DMS 273 treated with DMSO at 0.1 percent for 48 hours (cell line): Measurements from ENCODE around the gene TRHDE.
"Not testable (repeated sequence)": the region's sequence is repeated elsewhere in the genome, so short reads cannot be mapped to it uniquely, and the experiment has no call there.

Experiments used
- DNase-seq: peaks from one replicate; lab custom pipeline; 2025; lab: John Stamatoyannopoulos, UW

Gene TRHDE

DNA sequence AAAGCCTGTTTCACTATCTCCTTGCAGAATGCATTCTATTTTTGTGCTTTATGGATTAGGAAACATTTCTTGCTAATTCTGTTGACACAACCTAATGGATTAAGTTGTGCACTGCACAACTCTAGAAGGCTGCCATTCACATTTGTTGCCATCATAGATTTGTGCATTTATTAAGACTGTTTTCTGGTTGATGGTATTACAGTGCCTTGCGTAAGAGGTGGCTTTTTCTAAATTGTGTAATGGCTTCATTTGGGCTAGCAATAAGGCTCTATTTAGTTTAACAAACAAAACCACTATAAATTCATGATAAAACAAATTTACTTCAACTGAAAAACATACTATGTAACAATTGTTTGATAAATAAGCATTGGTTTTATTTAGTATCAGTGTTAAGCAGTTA, 175.9 kb downstream of the TRHDE start:
- DNase-seq, result no peak

DNA sequence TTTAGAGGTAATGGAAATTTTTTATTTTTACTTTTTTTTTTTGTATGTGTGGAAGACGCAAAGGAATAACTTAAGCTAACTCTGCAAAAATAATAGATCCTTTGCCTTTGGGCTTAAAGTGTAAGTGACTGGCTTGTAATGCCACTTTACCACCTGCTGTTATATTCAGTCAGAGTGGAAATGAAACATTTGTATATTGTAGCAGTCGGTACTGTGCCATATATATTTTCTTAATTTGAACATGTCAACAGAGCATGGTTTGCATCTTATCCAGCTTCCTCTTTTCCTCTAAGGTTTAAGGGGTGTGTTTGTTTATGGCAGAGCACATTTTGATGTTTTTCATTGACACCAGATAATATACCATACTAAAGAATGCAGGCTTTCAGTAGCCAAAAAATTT, 176.6 kb downstream of the TRHDE start:
- no peak for DNase-seq

DNA sequence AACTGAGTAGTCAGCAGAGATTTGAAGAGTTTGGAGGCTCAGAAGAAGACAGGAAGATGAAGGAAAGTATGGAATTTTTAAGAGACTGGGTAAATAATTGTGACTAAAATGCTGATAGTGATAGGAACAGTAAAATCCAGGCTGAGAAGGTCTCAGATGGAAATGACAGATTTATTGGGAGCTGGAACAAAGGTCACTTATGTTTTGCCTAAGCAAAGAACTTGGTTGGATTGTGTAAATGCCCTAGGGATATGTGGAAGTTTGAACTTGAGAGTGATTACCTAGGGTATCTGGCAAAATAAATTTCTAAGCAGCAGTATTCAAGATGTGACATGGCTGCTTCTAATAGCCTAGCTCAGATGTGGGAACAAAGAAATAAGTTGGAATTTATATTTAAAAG, 180.9 kb downstream of the TRHDE start:
- DNase-seq, result no peak

DNA sequence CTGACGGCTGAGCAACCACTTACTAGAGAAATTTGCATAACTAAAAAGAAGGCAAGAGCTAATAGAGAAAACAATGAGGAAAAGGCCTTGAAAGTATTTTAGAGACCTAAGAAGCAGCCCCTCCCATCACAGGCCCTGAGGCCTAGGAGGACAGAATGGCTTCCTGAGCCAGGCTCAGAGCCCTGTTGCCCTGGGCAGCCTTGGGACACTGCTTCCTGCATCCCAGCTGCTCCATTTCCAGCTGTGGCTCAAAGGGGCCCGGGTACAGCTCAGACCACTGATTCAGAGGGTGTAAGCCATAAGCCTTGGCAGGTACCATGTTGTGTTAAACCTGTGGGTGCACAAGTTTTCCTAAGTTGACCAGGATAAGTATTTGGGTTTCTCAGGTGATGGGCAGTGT, 181.4 kb downstream of the TRHDE start:
- DNase-seq, result no peak

DNA sequence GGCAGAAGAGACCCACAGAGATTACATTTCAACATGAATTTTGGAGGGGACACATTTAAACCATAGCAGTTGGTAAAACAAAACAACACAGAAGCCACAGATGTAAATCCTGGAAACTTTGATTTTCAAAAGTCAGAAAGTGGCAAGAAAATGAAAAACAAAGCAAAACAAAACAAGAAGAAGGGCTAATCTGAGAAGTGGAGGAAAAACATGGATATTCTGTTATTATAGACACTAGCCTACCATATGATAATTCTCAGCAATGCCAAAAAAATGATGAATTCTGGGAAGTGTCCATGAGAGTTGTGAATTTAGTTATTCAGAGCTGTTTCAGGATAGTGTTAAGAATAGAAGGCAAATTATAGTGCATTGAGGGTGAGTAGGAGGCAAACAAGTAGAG, 192.3 kb downstream of the TRHDE start:
- no peak for DNase-seq

DNA sequence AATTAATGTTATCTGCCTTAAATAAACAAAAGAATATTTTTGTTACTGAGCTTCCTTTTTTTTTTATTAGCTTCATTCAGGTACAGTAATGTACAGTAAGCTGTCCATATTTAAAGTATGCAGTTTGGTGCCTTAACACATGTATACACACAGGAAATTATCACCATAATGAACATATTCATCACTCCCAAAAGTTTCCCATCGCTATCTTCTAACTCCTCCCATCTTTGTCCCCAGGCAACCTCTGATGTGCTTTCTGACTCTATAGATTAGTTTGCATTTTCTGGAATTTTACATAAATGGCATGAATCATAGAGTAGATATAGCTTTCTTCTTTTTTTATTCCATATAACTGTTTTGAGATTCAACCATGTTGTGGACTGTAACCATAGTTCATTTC, 193.0 kb downstream of the TRHDE start:
- no peak for DNase-seq

DNA sequence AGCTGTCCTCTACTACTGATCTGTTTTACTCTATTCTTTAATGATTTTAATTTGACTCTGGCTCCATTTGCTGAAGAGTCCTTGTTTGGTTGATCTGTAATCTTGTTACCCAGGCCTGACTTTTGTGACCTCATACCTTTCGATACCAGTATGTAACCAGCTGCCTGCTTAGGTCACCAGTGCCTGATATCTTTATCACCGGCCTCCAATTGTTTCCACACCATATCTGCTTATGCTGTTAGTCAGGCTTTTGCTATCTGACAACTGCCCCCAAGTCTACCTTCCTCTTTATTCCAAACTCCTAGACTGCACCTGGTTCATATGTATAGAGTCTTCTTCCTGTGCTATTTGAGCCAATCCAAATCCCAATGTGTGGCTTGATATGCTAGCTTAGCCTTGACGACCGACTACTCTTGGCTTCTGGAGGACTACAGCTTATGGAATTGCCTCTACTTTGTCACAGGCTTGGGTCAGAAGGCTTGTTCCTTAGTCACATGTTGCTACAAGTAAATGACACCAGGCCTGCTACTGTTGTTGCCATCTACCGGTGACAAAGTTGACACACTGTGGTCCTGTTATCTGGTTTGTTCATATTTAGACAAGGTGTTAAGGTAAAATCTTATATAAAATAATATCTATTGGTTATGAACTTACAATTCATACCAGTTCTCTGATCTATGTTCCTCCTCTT, 193.9 kb downstream of the TRHDE start:
- no peak for DNase-seq

DNA sequence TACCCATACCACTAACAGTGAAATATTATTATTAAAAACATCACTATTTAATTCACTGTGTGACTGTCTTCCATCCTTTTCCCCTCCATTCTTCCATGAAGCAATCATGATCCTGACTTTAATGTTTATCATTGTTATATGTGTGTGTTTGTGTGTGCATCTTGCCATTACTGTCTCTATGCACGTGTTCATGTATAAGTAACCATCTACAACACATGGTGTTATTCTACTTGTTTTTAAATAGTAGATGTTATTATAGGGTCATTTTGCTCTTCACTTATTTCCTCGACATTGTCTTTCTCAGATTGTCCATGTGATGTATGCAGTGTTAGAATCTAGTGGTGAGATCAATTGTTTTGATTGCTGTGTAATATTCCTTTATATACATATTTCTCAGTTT, 195.8 kb downstream of the TRHDE start:
- DNase-seq, result no peak

DNA sequence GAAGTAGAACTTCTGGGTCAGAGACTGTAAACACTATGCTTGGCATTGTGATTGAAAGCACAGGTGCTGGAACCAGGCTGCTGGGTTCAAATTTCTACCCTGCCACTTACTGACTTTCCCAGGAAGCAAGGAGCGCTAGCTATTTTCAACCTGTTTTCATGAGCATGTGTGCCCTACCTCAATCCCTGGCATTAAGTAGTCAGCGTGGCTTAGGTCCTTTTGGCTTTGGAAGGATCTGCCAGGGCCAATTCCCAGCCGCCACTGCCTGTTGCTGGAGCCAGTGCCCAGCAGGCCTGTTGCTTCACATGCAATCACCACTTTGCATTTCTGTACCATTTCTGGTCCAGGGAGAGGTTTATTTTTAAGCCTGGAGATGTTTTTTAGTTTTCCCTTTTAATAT, 196.3 kb downstream of the TRHDE start:
- DNase-seq, result no peak

DNA sequence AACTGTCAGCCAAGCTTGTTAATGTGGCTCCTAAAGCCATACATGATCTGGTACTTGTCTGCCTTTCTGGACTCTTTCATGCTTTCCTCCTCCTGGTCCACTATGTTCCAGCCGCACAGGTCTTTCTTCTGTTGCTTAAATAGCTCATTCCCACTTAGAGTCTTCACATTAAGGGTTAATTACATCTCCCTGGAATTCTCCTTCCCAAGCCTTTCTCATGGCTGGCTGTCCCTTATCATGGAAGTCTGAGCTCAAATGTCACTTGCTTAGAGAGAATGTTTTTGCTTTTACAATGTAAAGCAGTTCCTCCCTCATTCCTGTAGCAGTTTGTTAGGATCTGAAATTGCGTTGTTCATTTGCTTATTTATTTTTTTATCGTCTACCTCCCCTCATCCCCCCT, 199.6 kb downstream of the TRHDE start:
- no peak for DNase-seq

DNA sequence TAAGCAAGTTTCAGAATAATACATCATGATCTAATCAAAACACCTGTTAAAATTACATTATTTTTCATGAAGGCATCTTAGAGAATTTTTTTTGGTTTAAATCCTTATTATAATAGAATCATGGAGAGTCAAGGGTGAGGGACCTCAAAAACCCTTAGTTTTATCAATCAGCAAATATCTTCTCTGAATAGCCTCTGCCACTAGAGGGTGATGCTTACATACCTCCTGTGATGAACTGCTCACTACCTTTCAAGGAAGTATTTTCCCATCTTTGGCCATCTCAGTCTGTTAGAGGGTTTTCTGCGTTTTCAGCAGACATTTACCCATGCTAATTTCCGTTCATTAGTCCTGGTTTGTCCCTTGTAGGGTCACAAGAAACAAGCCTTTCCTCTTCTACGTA, 200.2 kb downstream of the TRHDE start:
- DNase-seq, result no peak

DNA sequence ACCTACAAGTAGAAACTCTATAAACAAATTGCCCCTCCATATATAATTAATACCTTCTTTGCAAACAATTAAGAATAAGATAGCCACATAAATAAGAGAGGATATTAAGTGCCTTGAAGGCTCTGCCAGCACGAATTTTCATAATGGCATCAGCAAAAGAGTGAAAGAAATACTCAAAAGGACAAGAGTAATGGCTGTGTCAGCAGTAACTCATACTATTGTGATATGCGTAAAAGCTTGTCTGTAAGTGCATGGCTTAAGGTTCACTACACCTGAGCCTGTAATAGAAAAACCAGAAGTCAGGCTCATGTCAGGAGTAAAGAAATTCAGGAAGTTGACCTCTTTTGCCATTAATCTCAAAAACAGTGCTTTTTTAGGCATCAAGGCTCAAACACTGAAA, 204.1 kb downstream of the TRHDE start:
- DNase-seq, result no peak

DNA sequence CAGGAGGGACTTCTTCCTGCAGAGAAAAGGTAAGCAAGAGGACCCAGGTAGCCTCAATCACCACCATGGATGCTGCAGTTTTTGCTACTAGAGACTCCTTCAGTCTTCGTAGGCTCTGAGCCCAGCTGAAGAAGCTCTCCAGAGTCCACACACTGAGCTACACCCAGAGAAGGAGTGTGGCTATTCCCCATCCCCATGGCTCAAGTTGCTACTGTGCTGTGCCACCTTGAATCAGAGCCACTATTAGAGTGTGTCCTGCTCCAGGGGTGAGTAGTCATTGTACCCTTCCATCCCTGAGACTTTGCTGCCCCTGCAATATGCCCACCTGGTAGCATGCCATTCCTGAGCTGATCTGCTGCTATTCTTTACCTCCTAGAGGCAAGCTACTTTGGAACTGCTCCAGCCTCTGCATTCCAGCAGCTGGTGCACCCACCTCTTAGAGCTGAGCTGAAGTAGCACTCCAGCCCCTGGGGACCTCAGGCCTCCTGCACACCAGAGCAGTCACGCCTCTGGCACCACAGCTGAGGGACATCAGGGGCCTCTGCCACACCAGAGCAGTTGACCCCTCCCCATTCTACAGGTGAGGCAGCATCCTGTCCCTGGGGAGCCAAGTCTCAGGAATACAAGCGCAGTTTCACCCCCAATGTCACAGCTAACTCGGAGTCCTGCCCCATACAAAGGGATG, 213.0 kb downstream of the TRHDE start:
- no peak for DNase-seq

DNA sequence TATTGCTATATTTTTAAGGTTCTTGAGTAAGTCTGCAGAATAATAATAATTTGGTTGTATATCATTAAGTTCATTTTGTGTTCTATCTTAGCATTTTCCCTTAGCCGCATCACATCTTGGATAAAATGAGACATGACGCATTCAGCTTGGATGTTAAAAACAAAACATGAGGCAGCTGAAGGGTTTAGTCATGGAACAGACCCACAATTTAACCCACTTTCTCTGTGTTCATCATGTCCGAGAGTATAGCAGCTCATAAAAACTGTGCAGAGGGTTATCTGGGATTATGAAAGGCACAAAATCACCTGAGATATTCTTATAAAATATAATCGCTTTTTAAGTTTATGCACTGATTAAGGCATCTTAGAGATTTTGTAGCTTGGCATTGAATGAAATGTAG, 219.3 kb downstream of the TRHDE start:
- no peak for DNase-seq

DNA sequence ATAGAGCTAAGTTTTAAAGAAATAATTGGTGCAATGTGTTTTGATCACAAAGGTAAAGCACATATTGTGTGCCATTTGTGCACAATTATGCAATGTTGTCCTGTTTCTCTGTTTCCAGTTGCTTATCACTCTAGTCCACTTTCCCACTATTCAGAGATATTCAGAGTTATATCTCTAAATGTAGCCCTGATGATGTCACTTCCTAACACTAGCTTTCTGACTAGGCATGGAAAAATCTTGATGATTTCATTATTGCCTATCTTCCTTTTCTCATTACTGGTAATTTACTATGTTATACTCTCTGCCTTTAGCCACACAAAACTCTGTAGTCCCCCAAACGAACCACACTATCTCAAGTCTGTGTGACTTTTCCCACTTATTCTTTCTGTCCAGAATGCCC, 221.2 kb downstream of the TRHDE start:
- no peak for DNase-seq

DNA sequence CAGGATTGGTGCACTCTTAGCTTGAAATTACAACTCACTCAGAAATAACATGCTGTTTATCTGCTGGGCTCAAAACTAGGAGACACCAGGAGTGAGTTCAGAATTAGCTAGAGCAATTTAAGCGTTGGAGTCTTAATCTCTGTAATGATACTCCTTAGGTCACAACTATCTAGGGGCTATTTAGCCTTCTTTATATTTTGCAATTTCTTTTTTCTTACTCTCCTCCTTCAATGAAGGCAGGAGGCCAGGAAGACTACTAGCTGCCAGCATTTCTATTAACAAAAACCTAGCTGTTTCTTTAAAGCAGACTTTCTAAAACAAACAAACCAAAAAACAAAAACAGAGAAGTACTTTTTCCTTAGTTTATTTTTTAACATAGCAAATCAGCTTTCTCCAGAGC, 226.2 kb downstream of the TRHDE start:
- no peak for DNase-seq

DNA sequence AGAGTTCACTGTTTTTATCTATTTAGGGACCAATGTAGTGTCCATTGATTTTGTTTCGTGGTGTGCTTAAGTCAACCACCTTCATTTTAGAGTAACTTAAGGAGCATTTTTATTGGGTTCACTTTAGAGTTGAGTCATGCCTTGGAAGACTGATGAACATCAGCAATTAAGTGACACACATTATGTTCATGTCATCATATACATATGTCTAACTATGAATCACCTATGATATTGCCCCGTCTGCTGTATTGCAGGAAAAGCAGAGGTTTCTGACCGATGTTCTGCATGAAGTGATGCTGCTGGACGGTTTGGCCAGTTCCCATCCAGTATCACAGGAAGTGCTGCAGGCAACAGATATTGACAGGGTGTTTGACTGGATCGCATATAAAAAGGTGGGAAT, 227.1 kb downstream of the TRHDE start:
- no peak for DNase-seq

DNA sequence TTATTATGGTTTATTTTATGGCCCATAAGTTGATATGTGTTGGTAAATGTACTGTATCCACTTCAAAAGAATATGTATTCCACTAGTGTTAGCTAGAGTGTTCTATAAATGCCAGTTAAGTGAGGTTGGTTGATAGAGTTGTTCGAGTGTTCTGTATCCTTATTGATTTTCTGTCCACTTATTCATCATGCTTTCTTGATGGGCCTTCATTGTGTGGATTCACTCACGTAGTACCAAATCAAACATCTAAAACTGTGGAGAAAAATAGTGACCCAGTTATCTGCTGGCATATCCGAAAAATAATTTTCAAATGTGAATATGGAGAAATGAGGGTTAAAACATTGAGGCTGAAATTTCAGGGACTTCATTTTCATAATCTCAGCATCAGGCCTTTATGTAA, 230.4 kb downstream of the TRHDE start:
- no peak for DNase-seq

DNA sequence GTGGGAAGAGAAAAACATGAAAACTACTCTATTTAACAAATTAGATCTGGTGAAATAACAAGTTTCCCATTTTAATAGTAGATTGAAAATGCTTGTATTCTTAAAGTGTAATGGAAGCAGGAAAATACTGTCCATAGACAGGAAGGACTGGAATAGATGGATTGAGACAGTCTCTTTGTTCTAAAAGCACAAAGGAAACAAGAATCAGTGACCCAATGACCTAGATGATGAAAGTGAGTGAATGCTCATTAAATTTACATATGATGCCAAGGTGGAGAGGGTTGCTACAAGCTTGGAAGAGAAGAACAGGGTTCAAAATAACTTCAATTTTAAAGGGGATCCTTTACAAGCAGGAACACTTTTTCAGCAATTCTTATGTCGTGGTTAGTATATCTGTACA, 233.1 kb downstream of the TRHDE start:
- DNase-seq, result no peak

DNA sequence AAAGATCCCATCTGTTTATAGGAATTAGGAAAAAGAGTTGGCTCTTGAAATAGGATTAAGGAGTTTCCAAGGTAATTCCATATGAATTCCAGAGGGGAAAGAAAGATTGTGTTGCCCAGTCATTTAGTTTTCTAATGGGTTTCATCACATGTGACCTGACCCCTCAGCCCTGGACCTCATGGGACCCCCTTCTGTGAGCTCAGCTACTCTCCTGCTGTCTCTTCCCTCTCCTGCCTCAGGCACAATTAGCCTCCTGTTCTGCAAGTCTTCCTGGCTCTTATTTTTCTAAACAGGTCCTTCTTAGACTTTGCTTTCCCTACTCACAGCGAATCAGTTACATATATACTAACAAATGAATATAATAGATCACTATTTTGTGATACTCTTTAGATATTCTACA, 237.7 kb downstream of the TRHDE start:
- no peak for DNase-seq

DNA sequence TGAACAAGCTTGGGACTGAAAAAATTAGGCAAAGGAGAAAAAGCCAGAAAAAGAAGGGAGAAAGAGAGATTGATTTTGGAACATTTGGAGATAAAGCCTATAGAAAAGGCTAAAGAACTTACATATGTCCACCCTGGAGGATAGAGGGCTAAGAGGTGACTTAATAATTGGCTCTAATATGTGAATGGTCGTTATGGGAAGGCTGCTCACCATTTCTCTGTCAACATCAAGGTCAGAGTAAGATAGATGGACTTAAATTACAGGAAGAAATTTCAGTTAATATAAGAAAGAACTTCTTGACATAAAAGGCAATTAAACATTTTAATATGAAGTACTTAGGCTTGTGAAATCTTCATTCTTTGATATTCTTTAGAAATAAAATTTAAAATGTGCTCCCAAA, 238.6 kb downstream of the TRHDE start:
- DNase-seq, result no peak

DNA sequence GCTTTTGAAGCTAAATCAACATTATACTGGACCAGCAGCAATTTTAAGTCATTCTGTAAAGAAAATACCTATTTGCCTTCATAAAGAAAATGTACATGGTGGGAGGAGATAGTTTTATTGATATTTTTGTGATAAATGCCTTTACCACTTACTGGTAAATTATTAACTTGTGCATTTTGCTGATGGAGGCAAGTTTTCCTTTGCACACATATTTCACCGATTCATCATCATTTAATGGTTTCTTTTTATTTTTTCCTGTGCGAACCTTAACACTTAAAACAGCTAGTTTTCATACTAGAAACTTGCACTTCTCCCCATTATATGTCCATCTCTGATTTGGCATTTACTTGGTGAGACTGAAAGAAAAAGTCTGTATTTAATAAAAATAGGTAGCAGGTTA, 239.3 kb downstream of the TRHDE start:
- no peak for DNase-seq

DNA sequence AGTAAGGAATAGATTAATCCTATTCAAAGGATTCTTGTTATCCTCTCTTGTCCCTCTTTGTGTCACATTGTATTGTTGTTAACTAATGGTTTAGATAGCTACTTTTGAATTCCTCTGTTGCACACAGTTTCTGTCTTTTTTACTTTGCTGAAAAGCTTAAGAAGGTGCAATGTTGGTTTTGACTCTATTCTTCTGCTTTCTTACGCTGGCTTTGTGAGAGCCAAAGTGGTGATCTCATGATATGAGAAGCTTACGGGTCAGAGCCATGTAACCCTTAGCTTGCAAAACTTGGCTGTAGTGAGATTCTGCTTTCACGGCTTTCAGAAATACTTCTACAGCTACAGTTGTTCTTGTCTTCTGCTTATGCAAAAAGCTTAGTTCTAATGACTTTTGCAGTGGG, 239.7 kb downstream of the TRHDE start:
- no peak for DNase-seq

DNA sequence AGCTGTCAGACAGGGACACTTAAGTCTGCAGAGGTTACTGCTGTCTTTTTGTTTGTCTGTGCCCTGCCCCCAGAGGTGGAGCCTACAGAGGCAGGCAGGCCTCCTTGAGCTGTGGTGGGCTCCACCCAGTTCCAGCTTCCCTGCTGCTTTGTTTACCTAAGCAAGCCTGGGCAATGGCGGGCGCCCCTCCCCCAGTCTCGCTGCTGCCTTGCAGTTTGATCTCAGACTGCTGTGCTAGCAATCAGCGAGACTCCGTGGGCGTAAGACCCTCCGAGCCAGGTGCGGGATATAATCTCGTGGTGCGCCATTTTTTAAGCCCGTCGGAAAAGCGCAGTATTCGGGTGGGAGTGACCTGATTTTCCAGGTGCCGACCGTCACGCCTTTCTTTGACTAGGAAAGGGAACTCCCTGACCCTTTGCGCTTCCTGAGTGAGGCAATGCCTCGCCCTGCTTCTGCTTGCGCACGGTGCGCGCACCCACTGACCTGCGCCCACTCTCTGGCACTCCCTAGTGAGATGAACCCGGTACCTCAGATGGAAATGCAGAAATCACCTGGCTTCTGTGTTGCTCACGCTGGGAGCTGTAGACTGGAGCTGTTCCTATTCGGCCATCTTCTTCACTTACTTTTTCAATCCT, 248.0 kb downstream of the TRHDE start:
- not testable (repeated sequence) for DNase-seq
